ENCODE measurements around the gene UBE2E1. TPM values are rescaled to one million over a fixed set of nuclear protein-coding genes. Genes with fewer than 3 reads are reported as not detected.

Gene UBE2E1
- total RNA-seq, 4 donors from 2014 or later, result 32.6 to 62.5 (median 55.9) TPM

DNA sequence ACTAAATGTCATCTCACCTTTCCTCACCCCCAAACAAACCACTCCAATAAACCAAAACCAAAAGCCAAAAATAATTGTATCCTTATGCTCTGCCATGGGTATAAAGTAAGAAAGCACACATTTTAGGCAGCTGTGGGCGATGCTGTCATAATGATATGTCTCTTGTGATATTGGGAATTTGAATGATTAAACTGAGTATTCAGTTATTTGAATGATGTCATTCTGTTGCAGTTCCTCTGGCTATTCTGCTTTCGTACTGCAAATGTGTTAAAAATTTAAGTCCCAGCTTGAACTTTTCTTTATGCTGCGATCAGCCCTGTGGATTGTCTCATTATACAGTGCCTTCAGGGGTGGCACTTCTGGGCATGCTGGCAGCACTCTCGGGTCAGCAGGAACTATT, 128.5 kb downstream of the UBE2E1 start:
- no peak overlapping the region for H3K4me3 ChIP-seq (ENCODE audit: low read depth, poor library complexity, severe bottlenecking)
- TF ChIP-seq, protein P1, sequence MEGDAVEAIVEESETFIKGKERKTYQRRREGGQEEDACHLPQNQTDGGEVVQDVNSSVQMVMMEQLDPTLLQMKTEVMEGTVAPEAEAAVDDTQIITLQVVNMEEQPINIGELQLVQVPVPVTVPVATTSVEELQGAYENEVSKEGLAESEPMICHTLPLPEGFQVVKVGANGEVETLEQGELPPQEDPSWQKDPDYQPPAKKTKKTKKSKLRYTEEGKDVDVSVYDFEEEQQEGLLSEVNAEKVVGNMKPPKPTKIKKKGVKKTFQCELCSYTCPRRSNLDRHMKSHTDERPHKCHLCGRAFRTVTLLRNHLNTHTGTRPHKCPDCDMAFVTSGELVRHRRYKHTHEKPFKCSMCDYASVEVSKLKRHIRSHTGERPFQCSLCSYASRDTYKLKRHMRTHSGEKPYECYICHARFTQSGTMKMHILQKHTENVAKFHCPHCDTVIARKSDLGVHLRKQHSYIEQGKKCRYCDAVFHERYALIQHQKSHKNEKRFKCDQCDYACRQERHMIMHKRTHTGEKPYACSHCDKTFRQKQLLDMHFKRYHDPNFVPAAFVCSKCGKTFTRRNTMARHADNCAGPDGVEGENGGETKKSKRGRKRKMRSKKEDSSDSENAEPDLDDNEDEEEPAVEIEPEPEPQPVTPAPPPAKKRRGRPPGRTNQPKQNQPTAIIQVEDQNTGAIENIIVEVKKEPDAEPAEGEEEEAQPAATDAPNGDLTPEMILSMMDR (IDR thresholded peaks at IDR 0.05), result no peak
- no peak for TF ChIP-seq POLR2A (IDR thresholded peaks at IDR 0.05)
- 77 to 82% methylated on average over 4 of the region's 4 CpGs for WGBS, 2 donors
- intact Hi-C loops (cut with DNase I; ENCODE audit: low total_unique reads), result no loop called here
- no peak for DNase-seq (ENCODE audit: low spot score in 2 of 2)

DNA sequence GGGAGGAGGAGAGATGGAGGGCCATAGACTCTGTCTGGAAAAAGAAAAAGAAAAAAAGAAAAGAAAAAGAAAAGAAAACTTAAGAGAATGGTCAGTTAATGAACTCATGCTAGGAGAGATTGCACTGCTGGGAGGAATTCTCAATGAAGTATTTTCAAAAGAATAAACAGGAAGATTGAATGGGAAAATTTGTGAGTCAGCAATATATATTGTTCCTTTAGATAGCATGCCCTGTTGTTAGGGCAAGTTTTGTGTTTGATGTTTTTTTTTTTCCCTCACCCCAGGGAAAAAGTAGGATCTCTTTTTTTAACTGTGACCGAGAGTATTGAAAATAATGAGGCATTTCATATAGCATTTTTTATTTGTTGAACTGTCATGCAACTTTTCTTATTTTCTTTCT, 131.5 kb downstream of the UBE2E1 start:
- H3K4me3 ChIP-seq (ENCODE audit: low read depth, poor library complexity, severe bottlenecking), result no peak overlapping the region
- no peak for DNase-seq (ENCODE audit: low spot score in 2 of 2)
- 78 to 88% methylated on average over 1 of the region's 1 CpG for WGBS, 2 donors
- intact Hi-C loops (cut with DNase I; ENCODE audit: low total_unique reads), result no loop called here
- TF ChIP-seq, protein P1 (IDR thresholded peaks at IDR 0.05), result no peak
- TF ChIP-seq POLR2A (IDR thresholded peaks at IDR 0.05), result no peak

DNA sequence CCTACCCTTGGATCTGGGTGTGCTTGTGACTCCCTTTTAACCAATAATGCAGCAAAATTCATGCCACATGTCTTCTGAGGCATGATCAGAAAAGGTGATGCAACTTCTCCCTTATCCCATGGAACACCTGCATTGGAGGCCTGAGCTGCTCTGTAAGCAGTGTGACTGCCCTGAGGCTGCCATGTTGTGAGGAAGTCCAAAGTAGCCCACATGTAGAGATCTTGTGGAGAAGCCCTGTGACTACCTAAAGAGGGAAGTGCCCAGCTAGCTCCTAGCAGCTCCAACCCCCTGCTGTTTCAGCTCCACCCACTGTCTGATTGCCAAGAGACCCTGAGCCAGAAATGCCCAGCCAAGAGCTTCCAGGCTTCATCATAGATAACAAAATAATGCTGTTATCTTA, 132.9 kb downstream of the UBE2E1 start:
- H3K4me3 ChIP-seq (ENCODE audit: low read depth, poor library complexity, severe bottlenecking), result no peak overlapping the region
- intact Hi-C loops (cut with DNase I; ENCODE audit: low total_unique reads), result no loop called here

DNA sequence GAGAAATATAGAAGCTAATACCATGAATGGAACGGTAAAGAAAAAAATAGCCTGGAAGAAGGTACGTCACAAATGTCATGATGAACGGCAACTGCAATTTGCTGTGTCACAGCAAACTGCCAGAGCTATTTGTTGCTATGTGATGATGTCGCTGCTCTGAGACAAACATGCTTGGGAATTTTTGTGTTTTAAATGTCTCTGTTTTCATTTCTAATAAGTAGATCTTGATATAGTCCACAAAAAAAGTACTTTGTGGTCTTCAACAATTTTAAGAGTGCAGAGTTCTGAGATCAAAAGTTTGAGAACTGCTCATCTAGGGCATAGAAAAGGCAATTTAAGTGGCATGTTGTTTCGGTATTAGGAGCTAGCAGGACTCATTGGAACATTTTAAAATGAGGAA, 135.0 kb downstream of the UBE2E1 start:
- no peak for TF ChIP-seq POLR2A (IDR thresholded peaks at IDR 0.05)
- TF ChIP-seq, protein P1 (IDR thresholded peaks at IDR 0.05), result no peak
- no peak for DNase-seq (ENCODE audit: low spot score in 2 of 2)
- H3K4me3 ChIP-seq (ENCODE audit: low read depth, poor library complexity, severe bottlenecking), result no peak overlapping the region
- 74 to 89% methylated on average over 5 of the region's 5 CpGs for WGBS, 2 donors
- intact Hi-C loops (cut with DNase I; ENCODE audit: low total_unique reads), result no loop called here

More for the DNA sequence above, 132.9 kb downstream of the UBE2E1 start:
- TF ChIP-seq, protein P1 (IDR thresholded peaks at IDR 0.05), result no peak
- TF ChIP-seq POLR2A (IDR thresholded peaks at IDR 0.05), result no peak
- no peak for DNase-seq (ENCODE audit: low spot score in 2 of 2)

Other genes with a start within 250 kb of the UBE2E1 start
- 10 to 100 TPM in 2 of 4 donors, 1 to 10 TPM in 2; 6.6 to 10.5 (median 9.0) TPM for gene NKIRAS1, start 111.0 kb downstream of the UBE2E1 start, total RNA-seq
- 1,000 to 10,000 TPM; 2,087 to 2,833 (median 2,394) TPM for gene RPL15, start 111.2 kb downstream of the UBE2E1 start, total RNA-seq
- 10 to 100 TPM; 35.4 to 52.1 (median 42.1) TPM for gene NR1D2, start 139.3 kb downstream of the UBE2E1 start, total RNA-seq